Measurements from ENCODE around the gene EPS8. TPM values are rescaled to one million over a fixed set of nuclear protein-coding genes. Genes with fewer than 3 reads are reported as not detected.
A peak's percentile ranks its signal among the peaks of the same experiment; 100 is the strongest.

EPS8 gene
- total RNA-seq: 2.7 and 2.8 TPM in 2 replicates

- intact Hi-C loops (cut with micrococcal nuclease): loop anchor here (5.0 to 10.0 kb wide), 3 partner anchors 87 to 197 kb away; partner anchors contain the start of gene STRAP
- H3K27ac Mint-ChIP-seq: peak within 1 kb of the TSS; percentile 24
- peaks cover 16% of the 10 kb centered on the region for H3K4me1 Mint-ChIP-seq (ENCODE audit: low read depth)
- H3K9me3 Mint-ChIP-seq: no peaks in the 10 kb centered on the region
- H3K27me3 Mint-ChIP-seq (ENCODE audit: low read depth): peaks cover 63% of the 10 kb centered on the region
- no peaks in the 10 kb centered on the region for H3K36me3 Mint-ChIP-seq (ENCODE audit: low read depth)
- DNase-seq (ENCODE audit: low spot score): peak; percentile 84
- H3K4me3 Mint-ChIP-seq (ENCODE audit: low read depth): peak within 1 kb of the TSS; percentile 76
Measured at GRCh38 chr12:15789220-15790171, at the start of gene EPS8. TSS of gene EPS8 (minus strand) at chr12:15789388. CDS start at chr12:15682951, 106,437 bp downstream.

- DNase-seq (ENCODE audit: low spot score): no peak
Measured at GRCh38 chr12:15837141-15837790, 48.1 kb upstream of the EPS8 start.

DNA sequence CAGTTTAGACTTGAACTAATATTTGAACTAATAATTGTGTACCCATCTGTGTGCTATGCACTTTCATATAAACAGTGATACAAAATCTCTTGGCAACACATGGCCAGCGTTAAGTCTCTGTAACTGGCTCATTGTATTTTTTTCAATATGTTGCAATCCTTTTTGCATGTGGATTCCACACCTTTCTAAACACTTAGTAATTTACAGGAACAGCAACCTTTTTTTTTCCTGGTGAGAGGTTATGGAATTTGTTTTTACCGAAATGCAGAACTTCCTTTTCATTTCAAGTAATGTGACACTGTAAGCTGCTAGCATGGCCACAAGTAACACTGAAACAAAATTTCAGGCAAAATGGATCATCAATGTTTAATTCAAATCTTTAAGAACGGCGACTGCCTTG, 45.4 kb upstream of the EPS8 start:
- H3K27me3 Mint-ChIP-seq (ENCODE audit: low read depth): peaks cover 6% of the 10 kb centered on the region
- no peaks in the 10 kb centered on the region for H3K4me1 Mint-ChIP-seq (ENCODE audit: low read depth)
- intact Hi-C loops (cut with micrococcal nuclease): no loop called here
- H3K36me3 Mint-ChIP-seq (ENCODE audit: low read depth): no peaks in the 10 kb centered on the region
- H3K4me3 Mint-ChIP-seq (ENCODE audit: low read depth): no peak overlapping the region
- H3K27ac Mint-ChIP-seq: no peak overlapping the region
- no peaks in the 10 kb centered on the region for H3K9me3 Mint-ChIP-seq
- no peak for DNase-seq (ENCODE audit: low spot score)

More at GRCh38 chr12:15837141-15837790, 48.1 kb upstream of the EPS8 start:
- Mint-ChIP-seq H3K27ac (no peak overlapping the region), H3K27me3 (ENCODE audit: low read depth) (peaks cover 8% of the 10 kb centered on the region), H3K4me1 (ENCODE audit: low read depth) (no peaks in the 10 kb centered on the region), H3K4me3 (ENCODE audit: low read depth) (no peak overlapping the region), H3K9me3 (no peaks in the 10 kb centered on the region), H3K36me3 (ENCODE audit: low read depth) (no peaks in the 10 kb centered on the region)
- intact Hi-C loops (cut with micrococcal nuclease): no loop called here

- intact Hi-C loops (cut with micrococcal nuclease): no loop called here
- Mint-ChIP-seq H3K36me3 (ENCODE audit: low read depth) (no peaks in the 10 kb centered on the region), H3K4me1 (ENCODE audit: low read depth) (no peaks in the 10 kb centered on the region), H3K9me3 (no peaks in the 10 kb centered on the region), H3K4me3 (ENCODE audit: low read depth) (no peak overlapping the region), H3K27ac (no peak overlapping the region), H3K27me3 (ENCODE audit: low read depth) (peaks cover 5% of the 10 kb centered on the region)
- no peak for DNase-seq (ENCODE audit: low spot score)
Measured at GRCh38 chr12:15831315-15831978, 42.3 kb upstream of the EPS8 start.

- H3K4me1 Mint-ChIP-seq (ENCODE audit: low read depth): no peaks in the 10 kb centered on the region
- H3K4me3 Mint-ChIP-seq (ENCODE audit: low read depth): no peak overlapping the region
- DNase-seq (ENCODE audit: low spot score): no peak
- H3K36me3 Mint-ChIP-seq (ENCODE audit: low read depth): no peaks in the 10 kb centered on the region
- peaks cover 5% of the 10 kb centered on the region for H3K27me3 Mint-ChIP-seq (ENCODE audit: low read depth)
- intact Hi-C loops (cut with micrococcal nuclease): no loop called here
- no peaks in the 10 kb centered on the region for H3K9me3 Mint-ChIP-seq
- no peak overlapping the region for H3K27ac Mint-ChIP-seq
Measured at GRCh38 chr12:15830538-15830937, 41.4 kb upstream of the EPS8 start.

DNA sequence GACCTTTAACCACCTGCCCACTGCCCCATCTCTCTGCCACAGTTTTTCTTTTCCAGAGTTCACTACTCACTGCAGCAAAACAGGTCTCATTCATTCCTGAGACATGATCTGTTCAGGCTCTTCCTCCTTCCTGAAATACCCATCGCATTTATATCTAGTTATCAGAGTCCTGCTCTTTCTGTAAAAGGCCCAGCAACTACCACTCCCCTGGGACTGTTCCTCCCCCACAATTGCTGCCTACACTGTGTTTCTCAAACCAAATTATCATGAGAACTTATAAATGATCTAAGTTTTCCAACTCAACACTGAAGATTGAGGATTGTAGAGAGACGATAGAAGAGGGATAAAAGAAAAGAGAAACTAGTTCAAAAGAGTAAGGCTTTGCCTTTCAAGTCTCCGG, 40.8 kb upstream of the EPS8 start:
- Mint-ChIP-seq H3K4me3 (ENCODE audit: low read depth) (no peak overlapping the region), H3K4me1 (ENCODE audit: low read depth) (no peaks in the 10 kb centered on the region), H3K27ac (no peak overlapping the region), H3K27me3 (ENCODE audit: low read depth) (peaks cover 5% of the 10 kb centered on the region), H3K9me3 (no peaks in the 10 kb centered on the region), H3K36me3 (ENCODE audit: low read depth) (no peaks in the 10 kb centered on the region)
- DNase-seq (ENCODE audit: low spot score): no peak
- intact Hi-C loops (cut with micrococcal nuclease): no loop called here

- intact Hi-C loops (cut with micrococcal nuclease): no loop called here
- Mint-ChIP-seq H3K36me3 (ENCODE audit: low read depth) (no peaks in the 10 kb centered on the region), H3K4me1 (ENCODE audit: low read depth) (no peaks in the 10 kb centered on the region), H3K4me3 (ENCODE audit: low read depth) (no peak overlapping the region), H3K27ac (no peak overlapping the region), H3K27me3 (ENCODE audit: low read depth) (peaks cover 5% of the 10 kb centered on the region), H3K9me3 (no peaks in the 10 kb centered on the region)
- DNase-seq (ENCODE audit: low spot score): no peak
Measured at GRCh38 chr12:15829255-15829654, 40.1 kb upstream of the EPS8 start.

DNA sequence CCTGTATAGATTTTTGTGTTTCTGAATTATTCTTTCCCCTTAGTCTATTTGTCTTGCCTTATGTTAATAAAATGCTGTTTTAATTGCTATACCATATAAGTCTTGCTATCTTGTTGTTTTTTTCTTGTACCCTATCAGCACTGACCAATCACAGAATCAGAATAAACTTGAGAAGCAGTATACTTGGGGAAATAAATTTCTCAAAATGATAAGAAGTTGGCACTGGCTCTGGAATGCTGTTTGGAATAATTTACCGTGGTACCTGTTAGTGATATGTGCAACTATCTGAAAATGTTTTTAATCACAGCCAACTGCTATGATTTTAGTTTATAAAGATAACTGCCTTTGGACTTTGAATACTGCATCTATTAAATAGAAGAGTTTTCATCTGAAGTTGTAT, 37.9 kb upstream of the EPS8 start:
- DNase-seq (ENCODE audit: low spot score): no peak
- no peak overlapping the region for H3K4me3 Mint-ChIP-seq (ENCODE audit: low read depth)
- peaks cover 5% of the 10 kb centered on the region for H3K27me3 Mint-ChIP-seq (ENCODE audit: low read depth)
- no peak overlapping the region for H3K27ac Mint-ChIP-seq
- no peaks in the 10 kb centered on the region for H3K36me3 Mint-ChIP-seq (ENCODE audit: low read depth)
- intact Hi-C loops (cut with micrococcal nuclease): no loop called here
- no peaks in the 10 kb centered on the region for H3K4me1 Mint-ChIP-seq (ENCODE audit: low read depth)
- no peaks in the 10 kb centered on the region for H3K9me3 Mint-ChIP-seq

DNA sequence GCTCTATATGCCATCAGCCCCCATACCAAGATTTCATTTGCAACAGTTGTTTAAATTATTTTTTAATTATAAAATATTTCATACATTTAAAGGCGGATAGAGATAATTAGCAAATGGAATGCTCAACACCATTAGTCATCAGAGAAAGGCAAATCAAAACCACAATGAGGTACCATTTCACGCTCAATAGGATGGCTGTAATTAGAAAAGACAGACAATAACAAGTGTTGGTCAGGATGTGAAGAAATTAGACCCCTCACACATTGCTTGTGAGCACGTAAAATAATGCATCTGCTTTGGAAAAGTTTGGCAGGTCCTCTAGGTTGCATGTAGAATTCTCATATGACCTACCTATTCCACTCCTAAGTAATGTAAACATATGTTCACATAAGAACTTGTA, 35.3 kb upstream of the EPS8 start:
- Mint-ChIP-seq H3K4me1 (ENCODE audit: low read depth) (no peaks in the 10 kb centered on the region), H3K36me3 (ENCODE audit: low read depth) (no peaks in the 10 kb centered on the region), H3K4me3 (ENCODE audit: low read depth) (no peak overlapping the region), H3K27me3 (ENCODE audit: low read depth) (peaks cover 5% of the 10 kb centered on the region), H3K27ac (no peak overlapping the region), H3K9me3 (no peaks in the 10 kb centered on the region)
- DNase-seq (ENCODE audit: low spot score): no peak
- intact Hi-C loops (cut with micrococcal nuclease): no loop called here

DNA sequence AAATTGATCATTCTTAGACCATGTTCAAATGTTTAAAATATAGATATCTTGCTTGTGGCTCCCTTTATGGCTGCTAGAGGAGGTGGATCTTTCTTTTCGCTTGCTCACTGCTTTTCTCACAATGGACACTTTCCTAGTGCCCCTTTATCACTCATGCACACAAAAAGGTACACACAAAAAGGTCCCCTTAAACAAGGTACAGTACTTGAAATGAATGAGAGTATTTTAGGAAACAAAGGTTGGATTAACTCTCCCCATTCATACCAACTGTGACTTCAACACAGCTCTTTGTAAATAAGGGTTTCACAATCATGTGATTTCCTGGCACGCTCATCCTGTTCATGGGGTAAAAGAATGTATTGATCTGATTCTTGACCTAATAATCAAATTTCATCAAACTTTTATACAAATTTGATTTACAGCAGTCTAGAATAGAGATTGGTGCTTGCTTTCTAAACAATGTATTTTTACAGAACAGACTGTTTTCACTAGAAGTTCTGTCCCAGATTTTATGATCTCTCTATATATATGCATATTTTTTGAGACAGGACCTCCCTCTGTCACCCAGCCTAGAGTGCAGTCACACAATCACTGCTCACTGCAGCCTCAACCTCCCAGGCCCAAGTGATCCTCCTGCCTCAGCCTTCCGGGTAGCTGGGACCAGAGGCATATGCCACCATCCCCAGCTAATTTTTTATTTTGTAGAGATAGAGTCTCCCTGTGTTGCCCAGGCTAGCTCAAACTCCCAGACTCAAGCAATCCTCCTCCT, 34.4 kb upstream of the EPS8 start:
- H3K4me1 Mint-ChIP-seq (ENCODE audit: low read depth): no peaks in the 10 kb centered on the region
- H3K27ac Mint-ChIP-seq: no peak overlapping the region
- H3K27me3 Mint-ChIP-seq (ENCODE audit: low read depth): peaks cover 5% of the 10 kb centered on the region
- intact Hi-C loops (cut with micrococcal nuclease): no loop called here
- no peaks in the 10 kb centered on the region for H3K9me3 Mint-ChIP-seq
- no peak overlapping the region for H3K4me3 Mint-ChIP-seq (ENCODE audit: low read depth)
- DNase-seq (ENCODE audit: low spot score): no peak
- no peaks in the 10 kb centered on the region for H3K36me3 Mint-ChIP-seq (ENCODE audit: low read depth)

DNA sequence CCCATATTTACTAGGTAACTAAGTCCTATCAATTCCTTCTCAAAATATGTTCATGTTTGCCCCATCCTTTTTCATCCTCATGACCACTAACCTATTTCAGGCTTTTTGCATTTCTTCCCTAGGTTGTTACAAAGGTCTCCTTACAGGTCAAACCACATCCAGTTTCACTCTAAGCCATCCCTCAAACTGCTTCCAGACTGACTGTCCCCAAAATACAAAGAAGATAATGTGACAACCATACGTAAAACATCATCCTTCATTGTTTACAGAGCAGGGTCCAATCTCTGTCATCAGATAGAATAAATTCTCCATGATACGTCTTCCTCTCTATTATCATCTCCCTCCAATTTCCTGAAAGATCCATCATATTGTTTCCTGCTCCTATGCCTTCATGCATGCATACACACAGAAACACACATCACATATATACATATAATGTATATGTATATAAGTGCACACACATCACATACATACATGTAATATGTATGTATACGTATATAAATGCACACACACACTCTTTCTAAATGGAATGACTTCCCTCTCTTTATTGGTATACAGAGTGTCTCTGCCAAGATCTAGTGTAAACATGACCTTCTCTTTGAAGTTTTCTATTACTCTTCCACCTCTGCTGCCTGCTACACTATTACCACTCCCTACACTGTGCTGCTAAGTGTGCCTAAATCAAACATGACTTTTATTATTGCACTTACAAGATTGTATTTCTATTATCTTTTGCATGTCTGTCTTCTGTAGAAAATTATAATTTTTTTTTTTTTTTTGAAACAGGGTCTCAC, 30.7 kb upstream of the EPS8 start:
- H3K4me1 Mint-ChIP-seq (ENCODE audit: low read depth): no peaks in the 10 kb centered on the region
- intact Hi-C loops (cut with micrococcal nuclease): no loop called here
- no peak overlapping the region for H3K4me3 Mint-ChIP-seq (ENCODE audit: low read depth)
- no peaks in the 10 kb centered on the region for H3K27me3 Mint-ChIP-seq (ENCODE audit: low read depth)
- no peaks in the 10 kb centered on the region for H3K9me3 Mint-ChIP-seq
- no peak overlapping the region for H3K27ac Mint-ChIP-seq
- H3K36me3 Mint-ChIP-seq (ENCODE audit: low read depth): no peaks in the 10 kb centered on the region
- no peak for DNase-seq (ENCODE audit: low spot score)

DNA sequence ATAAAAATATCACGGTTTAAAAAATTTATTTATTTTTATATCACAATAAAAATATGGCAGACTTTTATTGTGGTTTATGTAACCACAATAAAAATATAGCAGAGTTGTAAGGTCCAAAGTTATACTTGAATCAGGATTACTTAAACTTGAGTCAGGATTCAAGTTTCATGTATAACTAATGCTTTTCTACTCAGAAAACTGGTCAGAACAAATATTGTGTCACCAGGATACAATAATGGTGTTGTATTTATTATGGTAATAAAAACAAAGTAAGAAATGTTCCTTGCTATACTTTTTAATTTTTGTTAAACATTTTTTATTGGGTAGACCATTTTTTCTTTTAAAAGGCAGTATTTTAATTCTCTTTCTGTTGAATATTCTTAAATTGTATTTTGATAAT, 29.2 kb upstream of the EPS8 start:
- H3K36me3 Mint-ChIP-seq (ENCODE audit: low read depth): no peaks in the 10 kb centered on the region
- no peak overlapping the region for H3K27ac Mint-ChIP-seq
- DNase-seq (ENCODE audit: low spot score): no peak
- H3K9me3 Mint-ChIP-seq: no peaks in the 10 kb centered on the region
- no peaks in the 10 kb centered on the region for H3K4me1 Mint-ChIP-seq (ENCODE audit: low read depth)
- H3K4me3 Mint-ChIP-seq (ENCODE audit: low read depth): no peak overlapping the region
- intact Hi-C loops (cut with micrococcal nuclease): no loop called here
- no peaks in the 10 kb centered on the region for H3K27me3 Mint-ChIP-seq (ENCODE audit: low read depth)

Measured in activated T-helper 2 cell treated with anti-CD3 and anti-CD28 coated beads, Interferon-gamma antibody, Interleukin-2, Interleukin-4, amounts not matched to agents 10 μg/mL and 5 μg/mL and 100 μg/mL, durations not matched to agents 14 hours and 24 hours and 36 hours (primary cell).